SK-N-SH treated with all-trans-retinoic acid at 6 μM for 48 hours (cell line): ENCODE results near the gene WWC2.

ENCODE experiments used
- ARNTL ChIP-seq: fragments of 450-650 bp; formaldehyde crosslinking; IDR thresholded peaks from 2 replicates; pipeline ENCODE4 v1.5.0; 2020; ENCODE audit warnings: low read depth, mild to moderate bottlenecking, moderate library complexity, borderline replicate concordance
- CREB5 ChIP-seq: fragments of 250-450 bp; sonication (Bioruptor Pico); IDR thresholded peaks from 2 replicates; pipeline ENCODE4 v1.5.1; 2020; ENCODE audit warnings: low read depth, mild to moderate bottlenecking, moderate library complexity
- CSDC2 ChIP-seq: fragments of 250-450 bp; sonication (Bioruptor Pico); IDR thresholded peaks from 2 replicates; pipeline ENCODE4 v1.5.0; 2020; ENCODE audit warnings: mild to moderate bottlenecking, moderate library complexity
- CSRNP3 ChIP-seq: fragments of 250-450 bp; sonication (Bioruptor Pico); IDR thresholded peaks from 2 replicates; pipeline ENCODE4 v1.5.1; 2021; ENCODE audit warnings: mild to moderate bottlenecking, moderate library complexity
- ISL1 ChIP-seq: fragments of 250-450 bp; sonication (Bioruptor Pico); IDR thresholded peaks from 2 replicates; pipeline ENCODE4 v2.1.2; 2022; ENCODE audit warnings: mild to moderate bottlenecking, moderate library complexity
- OSR1 ChIP-seq: fragments of 250-450 bp; sonication (Bioruptor Pico); IDR thresholded peaks from 2 replicates; pipeline ENCODE4 v1.8.0; 2022; ENCODE audit warnings: moderate library complexity, mild to moderate bottlenecking, inconsistent platforms
- POU6F1 ChIP-seq: fragments of 250-450 bp; sonication (Bioruptor Pico); IDR thresholded peaks from 2 replicates; pipeline ENCODE4 v1.8.0; 2021; ENCODE audit warnings: low read depth, mild to moderate bottlenecking, moderate library complexity, borderline replicate concordance
- RARB ChIP-seq: fragments of 250-450 bp; sonication (Bioruptor Pico); IDR thresholded peaks from 2 replicates; pipeline ENCODE4 v1.8.0; 2021; ENCODE audit warnings: mild to moderate bottlenecking, moderate library complexity
- TCF4 ChIP-seq: fragments of 250-450 bp; sonication (Bioruptor Pico); IDR thresholded peaks from 2 replicates; pipeline ENCODE4 v1.8.0; 2021; ENCODE audit warnings: mild to moderate bottlenecking, moderate library complexity, borderline replicate concordance
- ZC3H10 ChIP-seq: fragments of 250-450 bp; sonication (Bioruptor Pico); IDR thresholded peaks from 2 replicates; pipeline ENCODE4 v1.5.1; 2021; ENCODE audit warnings: mild to moderate bottlenecking, moderate library complexity
- ZFP3 ChIP-seq: fragments of 250-450 bp; sonication (Bioruptor Pico); IDR thresholded peaks from 2 replicates; pipeline ENCODE4 v1.5.0; 2020; ENCODE audit warnings: mild to moderate bottlenecking, moderate library complexity
- ZFP30 ChIP-seq: fragments of 450-650 bp; formaldehyde crosslinking; IDR thresholded peaks from 2 replicates; pipeline ENCODE4 v1.5.0; 2022; ENCODE audit warnings: mild to moderate bottlenecking, moderate library complexity
- ZNF70 ChIP-seq: fragments of 450-650 bp; formaldehyde crosslinking; IDR thresholded peaks from 2 replicates; pipeline ENCODE4 v1.5.0; 2020; ENCODE audit warnings: mild to moderate bottlenecking, moderate library complexity

GRCh38 chr4:183323295-183323694 is 224.2 kb downstream of the WWC2 start:
- TF ChIP-seq CSRNP3 (CRISPR knock-in tag) (no peak), RARB (CRISPR knock-in tag) (no peak), TCF4 (CRISPR knock-in tag) (no peak), CSDC2 (CRISPR knock-in tag) (no peak), ZC3H10 (no peak), ZNF70 (no peak), ISL1 (CRISPR knock-in tag) (no peak), OSR1 (no peak), ZFP3 (CRISPR knock-in tag) (no peak), POU6F1 (no peak), ZFP30 (CRISPR knock-in tag) (no peak), ARNTL (CRISPR knock-in tag) (no peak), CREB5 (CRISPR knock-in tag) (no peak)
